ENCODE results near the gene TACSTD2. TPM values are rescaled to one million over a fixed set of nuclear protein-coding genes. Genes with fewer than 3 reads are reported as not detected.
A peak's percentile ranks its signal among the peaks of the same experiment; 100 is the strongest.

The TACSTD2 gene
- total and polyA plus RNA-seq, 2 of the 4 experiments (the other 2 are of a cell fraction) = not detected

DNA sequence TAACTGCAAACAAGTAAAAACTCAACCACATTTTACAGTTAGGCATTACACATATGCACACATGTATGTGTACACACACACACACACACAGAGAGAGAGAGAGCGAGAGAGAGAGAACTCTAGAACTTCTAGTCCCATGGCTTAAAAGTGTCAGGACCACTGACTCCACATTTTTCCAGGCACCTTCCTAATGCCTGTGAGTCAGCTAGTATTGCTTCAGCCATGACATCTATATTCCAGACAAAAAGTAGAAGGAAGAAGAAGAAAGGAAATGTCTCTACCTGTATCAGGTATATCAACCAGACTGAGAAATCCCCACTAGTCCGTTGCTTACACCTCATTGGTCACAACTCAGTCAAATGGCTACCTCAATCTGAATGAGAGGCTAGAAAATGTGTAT is 31.9 kb upstream of the TACSTD2 start:
- H3K23ac ChIP-seq (ENCODE audit: low read depth, low read length) = no peak overlapping the region
- no peak overlapping the region for H2AK5ac ChIP-seq (ENCODE audit: low read depth, low read length)
- no peak overlapping the region for H2AK9ac ChIP-seq (replicated peaks; ENCODE audit: low read depth, low read length, poor library complexity)
- H3K9ac ChIP-seq (ENCODE audit: low read depth, low read length) = no peak overlapping the region
- H4K91ac ChIP-seq (ENCODE audit: insufficient read depth, low read depth, low read length) = no peak overlapping the region
- no peak overlapping the region for H3K4me3 ChIP-seq (ENCODE audit: insufficient read depth, low read depth, low read length)
- no TSS peak for BruUV-seq (replicated peaks)
- no peaks in the 10 kb centered on the region for H3K79me1 ChIP-seq (ENCODE audit: low read depth in 1 of 2, low read length in 2 of 2)
- no peak overlapping the region for H3K4me2 ChIP-seq (ENCODE audit: low read depth, low read length)
- H4K8ac ChIP-seq (ENCODE audit: low read depth in 2 of 2, low read length in 2 of 2) = no peak overlapping the region
- H3K27me3 ChIP-seq (ENCODE audit: control insufficient read depth, insufficient read depth, low read length) = peaks cover 2% of the 10 kb centered on the region; the same call in 1 of the 2 replicates
- H2BK20ac ChIP-seq (ENCODE audit: low read depth, low read length) = no peak overlapping the region
- CTCF ChIA-PET = no interaction called here
- no peak overlapping the region for H2BK120ac ChIP-seq (ENCODE audit: low read depth, low read length)
- no CpG with 5 or more reads among the region's 2 CpGs for WGBS, 2 experiments (ENCODE audit: extremely low coverage in 2 of 2, insufficient read length in 1 of 2)
- no peak overlapping the region for H4K5ac ChIP-seq (ENCODE audit: low read depth, low read length)
- H3K18ac ChIP-seq (ENCODE audit: low read depth, low read length) = no peak overlapping the region
- dilution Hi-C loops (cut with HindIII; ENCODE audit: low sequenced_read_pairs, unreplicated experiment) (no loop called here), intact Hi-C loops (cut with micrococcal nuclease) (no loop called here), in situ Hi-C loops (cut with MboI; ENCODE audit: low sequenced_read_pairs) (no loop called here)
- POLR2A ChIA-PET (ENCODE audit: unreplicated experiment) = no interaction called here
- TF ChIP-seq USF2 (IDR thresholded peaks at IDR 0.05; ENCODE audit: low read depth, low read length) = no peak
- peak; percentile 29; the same call in 1 of the 2 replicates for TF ChIP-seq CEBPB (IDR thresholded peaks at IDR 0.05; ENCODE audit: low read depth, low read length)
- no peak overlapping the region for H2AFZ ChIP-seq (replicated peaks; ENCODE audit: low read length, poor library complexity)
- H2BK5ac ChIP-seq (ENCODE audit: low read depth, low read length, poor library complexity, severe bottlenecking) = no peak overlapping the region
- DNase-seq (no peak), ATAC-seq (ENCODE audit: low read depth) (no peak)
- no peaks in the 10 kb centered on the region for H3K9me1 ChIP-seq (ENCODE audit: insufficient read depth, low read length)
- H4K20me1 ChIP-seq (ENCODE audit: insufficient read depth, low read length) = no peaks in the 10 kb centered on the region
- H3K4ac ChIP-seq (ENCODE audit: low read depth, low read length) = no peak overlapping the region
- no peaks in the 10 kb centered on the region for H3K36me3 ChIP-seq (ENCODE audit: control insufficient read depth, insufficient read depth, low read length)
- H2BK15ac ChIP-seq (ENCODE audit: low read depth, low read length) = no peak overlapping the region
- H3K4me1 ChIP-seq (ENCODE audit: control insufficient read depth, insufficient read depth, low read length) = no peaks in the 10 kb centered on the region
- H3K27ac ChIP-seq (ENCODE audit: insufficient read depth, low read length) = no peak overlapping the region
- no peak overlapping the region for H3K14ac ChIP-seq (replicated peaks; ENCODE audit: low read depth, low read length)
- no peak overlapping the region for H3K56ac ChIP-seq (ENCODE audit: extremely low read depth, insufficient read depth, low read length)
- H3K9me3 ChIP-seq (ENCODE audit: control insufficient read depth, insufficient read depth, low read length) = peaks cover 8% of the 10 kb centered on the region

All from IMR-90 (cell line).